Islet precursor cell (in vitro differentiated cells): Measurements from ENCODE around the gene LTF.

Experiments
- DNase-seq: peaks from one replicate; pipeline ENCODE4 v3.0.0-alpha.2; 2018

The LTF gene

GRCh38 chr3:46468753-46469600 lies 4.3 kb upstream of the LTF start:
- DNase-seq, result peak; percentile 23

GRCh38 chr3:46467562-46467961 lies 2.9 kb upstream of the LTF start:
- DNase-seq, result peak; percentile 23

- DNase-seq, result peak; percentile 56
These were observed 2.2 kb upstream of the LTF start for GRCh38 chr3:46466871-46467403.

DNA sequence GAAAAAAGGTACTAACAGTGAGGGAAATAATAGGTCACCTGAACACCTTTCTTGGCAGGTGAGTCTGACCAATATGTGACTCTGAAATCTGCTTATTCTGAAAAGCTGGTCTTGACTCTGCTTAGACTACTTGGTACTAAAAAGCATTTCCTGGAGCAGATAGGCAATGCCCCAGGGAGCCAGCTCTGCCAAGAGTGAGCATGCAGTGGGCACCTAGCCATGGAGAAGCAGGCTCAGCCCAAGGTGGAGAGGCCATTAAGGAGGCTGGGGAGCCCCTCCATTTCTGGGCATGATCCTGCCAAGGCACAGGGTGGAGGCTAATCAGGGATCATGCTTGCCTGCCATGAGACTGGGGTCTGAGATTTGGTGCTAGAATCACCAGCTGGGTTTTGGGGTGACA lies 1.6 kb upstream of the LTF start:
- peak; percentile 40 for DNase-seq

GRCh38 chr3:46465196-46465520 lies 453 bp upstream of the LTF start:
- no peak for DNase-seq

DNA sequence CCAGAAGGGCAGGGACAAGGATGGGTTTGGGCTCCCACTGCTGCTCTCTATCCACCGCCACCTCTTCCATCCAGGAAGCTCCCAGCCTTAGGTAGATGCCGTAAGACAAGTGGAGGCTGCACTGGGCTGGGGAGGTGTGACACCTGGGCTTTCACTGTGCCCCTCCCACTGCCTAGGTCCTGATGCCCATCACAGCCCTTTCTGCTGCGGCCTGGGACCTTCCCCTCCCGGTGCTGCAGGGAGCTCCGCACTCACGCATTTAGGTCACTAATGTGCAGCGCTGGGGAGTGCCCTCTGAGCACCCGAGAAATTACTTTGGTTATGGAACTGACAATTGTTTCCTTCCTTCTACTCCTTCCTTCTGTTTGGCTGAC lies 850 bp downstream of the LTF start:
- peak; percentile 31 for DNase-seq

DNA sequence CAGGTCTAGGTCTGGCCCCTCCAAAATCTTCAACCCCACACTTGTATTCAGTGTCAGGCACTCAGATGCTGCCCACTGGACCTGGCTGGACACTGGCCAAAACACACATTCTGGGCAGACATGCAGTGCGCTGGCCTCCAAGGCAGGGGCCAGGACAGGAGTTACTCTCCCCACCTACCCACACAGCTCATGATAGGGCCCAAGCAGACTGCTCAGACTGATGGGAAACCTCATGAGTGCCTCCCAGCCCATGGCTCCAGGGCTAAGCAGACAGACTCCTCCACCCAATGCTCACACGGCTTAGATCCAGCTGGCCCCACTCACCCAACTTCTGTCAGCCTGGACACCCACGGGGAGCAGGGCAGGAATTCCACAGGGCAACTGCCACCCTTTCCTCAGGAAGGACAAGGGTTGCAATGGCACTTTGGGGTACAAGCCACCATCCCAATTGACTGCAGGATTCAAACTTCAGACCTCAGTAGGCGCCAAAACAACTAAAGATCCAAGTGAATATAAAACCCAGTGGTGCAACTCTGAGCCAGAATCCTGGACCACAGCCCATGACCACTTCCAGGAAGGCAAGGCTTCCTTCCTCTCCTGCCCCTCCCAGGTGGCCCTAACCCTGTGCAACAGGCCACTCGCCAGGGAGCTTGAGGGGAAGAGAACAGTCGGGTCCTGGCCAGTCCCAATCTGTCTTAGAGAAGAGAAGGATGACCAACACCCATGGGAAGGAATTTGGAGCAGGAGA lies 1.4 kb downstream of the LTF start:
- DNase-seq, result peak; percentile 38

DNA sequence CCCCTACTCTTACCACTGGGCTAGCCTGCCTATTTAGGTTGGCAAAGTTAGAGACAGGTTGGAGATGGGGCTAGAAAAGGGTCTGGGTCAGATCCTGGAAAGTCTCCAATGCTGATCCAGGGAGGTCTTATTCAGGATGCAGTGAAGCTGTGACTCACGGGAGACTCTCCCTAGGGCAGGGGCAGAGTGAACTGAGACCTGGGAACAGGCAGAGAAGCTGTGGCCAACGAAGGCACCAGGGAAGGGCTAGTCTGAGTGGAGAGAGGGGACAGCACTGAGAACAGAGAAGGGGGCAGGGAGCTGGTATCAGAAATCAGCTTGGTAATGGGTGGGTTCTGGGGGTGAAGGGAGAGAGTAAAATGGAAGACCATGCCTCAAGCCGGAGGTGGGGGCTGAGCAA lies 2.2 kb downstream of the LTF start:
- DNase-seq, result peak; percentile 48

DNA sequence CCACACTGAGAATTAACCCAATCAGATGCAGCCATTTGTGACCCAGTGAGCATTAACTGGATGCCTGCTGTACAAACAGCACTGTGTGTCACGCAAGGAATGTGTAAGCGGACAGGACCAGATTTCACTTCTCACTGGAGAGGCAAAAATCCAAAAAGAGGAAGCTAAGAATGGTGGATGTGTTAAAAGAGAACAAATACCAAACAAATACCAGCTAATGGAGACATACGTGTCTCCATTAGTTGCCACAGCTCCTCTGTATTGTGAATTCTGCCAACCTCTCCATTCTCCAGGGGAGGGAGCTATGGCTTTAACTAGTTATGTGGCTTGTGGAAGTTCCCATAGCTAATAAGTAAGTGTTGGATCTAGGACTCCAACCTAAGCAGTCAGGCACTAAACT lies 2.6 kb downstream of the LTF start:
- peak; percentile 33 for DNase-seq

DNA sequence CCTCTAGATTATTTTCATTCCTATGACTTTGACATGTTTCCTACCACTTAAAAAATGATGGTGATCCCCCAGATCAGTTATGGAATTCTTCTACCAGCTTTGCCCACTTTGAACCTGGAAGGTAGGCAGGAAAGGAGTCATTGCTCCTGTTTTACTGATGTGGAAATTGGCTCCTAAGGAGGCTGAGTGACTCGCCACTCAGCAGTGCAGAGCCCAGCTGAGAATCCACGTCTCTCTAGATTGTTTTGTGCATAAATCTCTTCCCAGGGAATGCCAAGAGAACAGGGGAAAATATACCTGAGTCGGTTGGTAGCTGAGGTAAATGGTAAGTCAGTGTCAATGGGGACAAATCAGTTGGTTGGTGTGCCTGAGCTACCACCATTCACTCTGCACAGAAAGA lies 4.7 kb downstream of the LTF start:
- DNase-seq, result peak; percentile 37

DNA sequence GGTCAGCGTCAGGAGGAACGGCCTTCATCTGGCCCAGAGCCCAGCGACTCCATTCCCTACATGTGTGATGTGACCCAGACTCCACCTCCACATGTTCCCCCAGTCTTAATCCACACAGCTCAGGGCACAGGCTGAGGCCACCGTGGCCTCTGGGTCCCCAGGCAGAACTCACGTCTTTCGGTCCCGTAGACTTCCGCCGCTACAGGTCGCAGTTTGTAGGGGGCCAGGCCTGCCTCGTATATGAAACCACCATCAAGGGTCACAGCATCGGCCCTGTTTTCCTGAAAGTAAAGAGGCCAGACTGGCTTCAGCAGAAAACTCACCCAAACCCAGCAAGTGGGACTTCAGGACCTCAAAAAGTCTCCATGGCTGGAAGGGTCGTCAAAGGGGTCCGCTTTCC lies 8.6 kb downstream of the LTF start:
- DNase-seq, result peak; percentile 11

DNA sequence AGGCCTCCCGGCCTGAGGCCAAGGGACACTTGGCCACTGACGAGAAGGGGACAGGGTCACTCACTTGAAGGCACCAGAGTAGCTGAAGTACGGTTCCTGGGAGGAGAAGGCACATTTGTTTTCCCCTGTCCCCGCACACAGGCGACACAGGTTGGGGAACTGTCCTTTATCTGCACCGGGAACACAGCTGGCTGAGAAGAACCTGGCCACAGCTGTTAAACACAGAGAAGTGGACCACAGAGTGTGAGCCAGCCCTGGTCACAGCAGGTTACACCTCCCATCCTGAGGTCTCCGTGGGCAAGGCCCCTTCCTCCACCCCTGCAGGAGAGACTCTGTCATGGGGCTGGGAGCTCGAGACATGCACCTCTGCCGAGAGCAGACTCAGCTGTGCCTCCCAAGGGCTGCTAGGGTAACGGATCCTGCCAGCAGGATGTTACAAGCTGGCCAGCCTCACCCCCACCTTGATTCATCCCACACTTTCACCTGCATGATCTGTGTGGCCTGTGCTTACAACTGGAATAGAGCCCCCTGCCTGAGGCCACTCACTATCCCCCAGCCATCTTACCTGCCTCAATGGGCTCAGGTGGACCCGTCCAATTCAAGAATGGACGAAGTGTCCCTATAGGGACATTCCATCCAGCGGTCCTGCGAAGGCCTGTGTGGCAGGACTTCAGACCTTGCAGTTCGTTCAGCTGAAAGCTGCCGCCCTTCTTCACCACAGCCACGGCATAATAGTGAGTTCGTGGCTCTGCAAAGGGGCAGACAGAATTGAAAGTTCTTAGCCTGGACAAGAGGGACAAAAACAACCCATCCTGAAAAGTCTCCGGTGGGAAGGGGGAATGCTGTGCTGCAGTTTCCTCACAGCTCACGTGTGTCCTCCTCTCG lies 9.2 kb downstream of the LTF start:
- peak; percentile 44 for DNase-seq

DNA sequence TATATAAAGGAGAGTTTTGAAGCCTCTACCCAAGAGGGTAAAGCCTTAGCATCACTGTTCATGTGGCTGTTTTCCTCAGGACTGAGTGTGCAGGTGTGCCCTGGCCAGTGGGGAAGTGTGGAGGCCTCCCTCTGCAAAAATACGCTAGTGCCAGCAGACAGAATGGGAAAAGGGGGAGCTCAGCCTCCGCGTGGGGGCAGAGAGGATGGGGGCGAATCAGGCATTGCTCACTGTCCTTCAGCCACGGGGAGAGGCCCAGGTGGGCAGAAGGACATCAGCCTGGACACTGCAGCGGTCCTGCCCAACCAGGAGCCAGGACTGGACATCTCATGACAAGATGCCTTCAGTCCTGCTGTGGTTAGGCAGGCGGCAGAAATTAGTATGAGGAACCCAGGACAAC lies 10.1 kb downstream of the LTF start:
- DNase-seq, result peak; percentile 34

DNA sequence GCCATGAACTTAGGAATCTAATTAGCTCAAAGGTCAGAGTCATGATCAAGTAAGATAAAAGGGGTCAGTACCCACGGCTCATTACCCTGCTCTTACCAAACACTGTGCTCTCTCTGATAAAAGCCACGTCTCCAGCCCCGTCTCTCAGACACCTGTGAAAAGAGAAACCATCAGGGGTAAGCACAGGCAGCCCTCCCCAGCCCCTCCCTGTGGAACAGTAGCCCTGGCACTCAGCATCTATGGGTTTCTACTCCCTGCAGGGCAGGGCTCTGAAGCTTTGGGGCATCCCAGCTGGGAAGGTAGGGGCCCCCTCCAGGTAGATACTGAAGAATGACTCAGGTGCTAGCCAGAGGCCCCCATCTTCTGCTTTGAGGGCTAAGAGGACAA lies 10.5 kb downstream of the LTF start:
- DNase-seq, result no peak

- DNase-seq, result no peak
These were observed 11.0 kb downstream of the LTF start for GRCh38 chr3:46453526-46454208.

DNA sequence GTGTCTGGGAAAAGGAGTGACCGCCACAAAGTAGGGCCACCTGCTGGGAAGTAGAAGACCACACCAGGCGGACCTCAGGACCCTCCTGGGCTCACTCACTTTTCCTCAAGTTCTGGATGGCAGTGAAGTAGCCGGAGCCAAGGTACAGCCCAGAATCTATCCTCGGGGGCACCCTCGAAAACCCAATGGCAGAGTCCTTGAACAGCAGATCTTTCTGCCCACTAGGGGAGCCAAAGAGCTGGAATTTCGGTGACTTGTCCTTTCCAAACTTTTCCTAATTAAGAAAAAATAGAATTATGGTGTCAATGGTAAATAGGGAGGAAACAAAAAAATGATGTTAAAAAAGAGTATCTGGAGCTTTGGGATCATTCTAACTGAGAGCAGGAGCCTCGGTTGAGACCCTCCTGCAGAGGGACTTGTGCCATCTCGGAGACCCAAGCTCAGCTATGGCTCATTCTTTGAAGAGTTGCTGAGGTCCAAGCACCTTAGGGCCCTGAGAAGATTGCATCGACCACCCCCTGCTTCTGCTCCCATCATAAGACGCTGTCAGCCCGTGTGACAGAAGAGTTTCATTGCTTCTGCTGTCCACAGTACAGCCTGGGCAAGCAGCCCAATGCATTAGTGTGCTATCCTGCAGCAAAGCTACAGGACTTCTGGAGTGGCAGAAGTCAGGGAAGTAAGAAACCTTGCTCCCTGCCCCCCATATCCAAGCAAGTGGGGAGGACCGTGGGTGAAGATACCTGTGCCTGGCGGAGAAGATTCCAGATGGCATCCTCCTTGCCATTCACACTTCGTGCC lies 14.8 kb downstream of the LTF start:
- DNase-seq, result no peak

GRCh38 chr3:46448721-46449120 lies 16.0 kb downstream of the LTF start:
- peak; percentile 43 for DNase-seq

- peak; percentile 42 for DNase-seq
These were observed 17.3 kb downstream of the LTF start for GRCh38 chr3:46447228-46447985.

DNA sequence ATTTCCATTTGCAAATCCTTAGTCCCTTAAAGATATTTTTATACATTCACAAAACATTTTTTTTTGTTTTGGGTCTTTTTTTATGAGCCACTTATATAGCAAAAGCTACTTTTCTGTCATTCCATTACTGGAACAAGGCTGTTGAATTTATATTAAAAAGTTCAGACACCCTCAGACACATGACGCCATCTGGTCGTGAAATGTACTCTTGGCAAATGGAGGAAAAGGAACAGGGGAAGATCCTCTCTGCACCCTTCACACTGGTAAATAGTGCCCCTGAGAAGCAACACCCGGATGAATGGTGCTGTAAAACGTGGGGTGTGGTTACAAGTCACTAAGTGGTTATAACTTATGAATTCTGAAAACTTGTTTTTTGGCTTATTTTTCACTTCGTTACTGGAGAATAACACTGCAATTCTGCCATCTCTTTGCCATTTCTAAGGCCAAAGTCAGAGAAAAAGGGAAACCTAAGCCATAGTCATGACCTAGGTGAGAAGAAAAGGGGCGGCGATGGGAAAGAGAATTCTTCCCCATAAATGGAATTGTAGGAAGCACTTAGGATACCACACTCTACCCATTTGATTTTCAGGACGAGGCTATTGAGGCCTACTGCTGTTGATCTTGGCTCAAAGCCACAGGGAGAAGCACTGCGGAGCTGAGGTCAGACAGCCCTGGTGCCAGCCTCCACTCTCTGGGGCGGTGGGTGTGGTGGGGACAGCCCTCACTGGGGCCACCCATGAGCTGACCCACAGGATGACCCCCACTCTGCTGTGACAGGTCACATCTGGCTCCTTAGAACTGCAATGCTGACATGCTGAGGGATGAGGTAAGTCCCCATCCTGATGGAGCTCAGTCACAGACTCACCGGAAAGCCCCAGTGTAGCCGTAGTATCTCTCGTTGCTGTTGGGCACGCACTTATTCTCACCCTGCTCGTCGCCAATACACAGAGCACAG lies 21.9 kb downstream of the LTF start:
- DNase-seq, result peak; percentile 36
